HTERT RPE-1 (cell line): Measurements from ENCODE around the gene INTS11.

Source experiments
- in situ Hi-C: fragments of 300-500 bp; cut with MboI; formaldehyde crosslinking; loops from 4 replicates; pipeline ENCODE4 v1.14.3; 2020; ENCODE audit warnings: low sequenced_read_pairs

INTS11 gene

DNA sequence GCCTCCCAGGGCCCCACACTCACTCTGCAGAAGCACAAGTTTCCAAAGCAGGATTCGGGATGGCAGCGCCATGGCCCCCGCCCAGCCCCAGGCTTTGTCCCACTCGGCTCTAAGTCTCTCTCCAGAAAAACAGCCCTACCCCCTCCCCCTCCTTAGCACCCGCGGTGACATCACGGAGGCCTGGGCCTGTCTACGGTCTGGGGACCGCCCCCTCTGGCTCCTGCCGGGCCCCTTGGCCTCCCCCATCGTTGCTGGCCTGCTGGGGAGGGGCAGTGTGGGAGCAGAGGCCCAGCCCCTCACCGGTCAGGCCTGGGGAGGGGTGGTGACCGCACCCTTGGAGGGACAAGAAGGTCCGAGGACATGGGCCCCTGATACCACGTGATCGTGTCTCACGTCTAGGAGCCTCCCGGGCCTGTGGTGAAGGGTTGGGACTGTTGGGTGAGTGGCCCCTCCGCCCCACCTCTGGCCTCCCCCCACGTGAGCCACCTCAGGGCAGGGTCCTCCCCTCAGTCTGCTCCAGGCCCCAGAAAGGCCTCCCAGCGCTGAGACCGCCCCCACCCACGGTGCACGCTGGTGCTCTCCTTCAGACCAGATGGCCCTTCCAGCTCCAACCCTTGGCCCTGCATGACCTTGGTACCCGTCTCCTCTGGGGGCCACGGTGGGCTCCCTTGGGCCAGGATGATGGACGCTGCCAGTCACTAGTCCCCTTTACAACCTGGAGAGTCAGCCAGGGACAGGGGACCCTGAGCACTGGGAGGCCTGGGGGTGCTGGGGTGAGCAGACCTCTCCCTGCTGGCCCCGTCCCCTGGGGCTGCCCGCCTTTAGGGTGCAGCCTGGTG lies 34.2 kb upstream of the INTS11 start, which contains the start of gene MXRA8:
Gene MXRA8 (minus strand): TSS at position 123 of the 839 bp plus-strand sequence. CDS start 51 bp downstream, at position 72.
- in situ Hi-C loops, result no loop called here

DNA sequence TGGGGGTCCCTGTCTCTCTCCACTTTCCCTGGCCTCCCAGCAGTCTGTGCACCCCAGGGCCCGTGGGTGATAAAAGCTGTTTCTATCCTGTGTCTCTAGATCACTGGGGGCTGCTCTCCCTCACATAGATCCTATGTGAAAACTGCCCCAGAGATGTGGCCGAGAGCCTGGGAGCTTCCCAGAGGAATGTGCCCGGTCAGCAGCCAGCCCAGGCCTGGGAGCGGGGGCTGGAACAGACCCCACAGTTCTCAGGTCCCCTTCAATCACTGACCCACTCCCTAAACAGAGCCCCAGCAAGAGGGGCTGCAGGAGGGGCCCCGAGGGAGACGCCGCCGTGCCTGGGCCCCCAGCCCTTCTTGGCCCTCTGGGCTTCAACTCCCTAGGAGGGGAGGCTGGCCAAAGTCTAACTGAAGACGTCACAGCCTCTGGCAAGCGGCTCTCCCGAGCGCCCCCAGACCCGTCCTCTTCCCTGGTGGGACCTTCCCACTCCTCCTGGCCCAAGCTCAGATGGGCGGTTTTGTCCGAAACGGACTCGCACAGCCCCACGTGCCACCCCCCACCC lies 33.5 kb upstream of the INTS11 start:
- in situ Hi-C loops, result no loop called here

DNA sequence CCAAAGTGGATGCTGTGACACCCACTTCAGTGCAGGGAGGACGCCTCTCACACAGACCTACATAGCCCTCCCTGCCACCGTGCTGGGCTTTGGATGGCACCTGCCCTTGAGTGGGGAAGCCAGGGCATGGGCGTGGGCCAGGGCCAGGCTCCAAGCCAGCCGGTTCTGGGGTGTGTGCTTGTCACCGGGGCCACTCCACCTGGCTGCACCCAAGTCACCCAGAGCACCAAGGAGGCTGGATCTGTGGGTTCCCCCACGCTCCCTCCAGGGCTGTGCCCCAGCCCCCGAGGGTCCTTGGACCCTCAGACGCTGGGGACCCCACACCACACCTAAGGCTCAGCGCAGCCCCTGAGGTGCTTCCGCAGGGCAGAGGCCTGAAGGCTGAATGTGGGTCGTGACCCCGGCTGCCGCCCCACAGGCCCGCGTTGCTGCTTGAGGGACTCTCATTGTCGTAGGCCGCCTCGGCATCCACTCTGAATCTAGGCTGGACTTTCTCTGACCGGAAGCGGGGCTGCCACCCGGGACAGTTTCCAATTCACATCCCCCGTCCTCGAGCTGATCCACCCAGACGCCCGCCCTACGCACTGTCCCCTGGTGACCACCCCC lies 32.4 kb upstream of the INTS11 start:
- in situ Hi-C loops, result no loop called here

DNA sequence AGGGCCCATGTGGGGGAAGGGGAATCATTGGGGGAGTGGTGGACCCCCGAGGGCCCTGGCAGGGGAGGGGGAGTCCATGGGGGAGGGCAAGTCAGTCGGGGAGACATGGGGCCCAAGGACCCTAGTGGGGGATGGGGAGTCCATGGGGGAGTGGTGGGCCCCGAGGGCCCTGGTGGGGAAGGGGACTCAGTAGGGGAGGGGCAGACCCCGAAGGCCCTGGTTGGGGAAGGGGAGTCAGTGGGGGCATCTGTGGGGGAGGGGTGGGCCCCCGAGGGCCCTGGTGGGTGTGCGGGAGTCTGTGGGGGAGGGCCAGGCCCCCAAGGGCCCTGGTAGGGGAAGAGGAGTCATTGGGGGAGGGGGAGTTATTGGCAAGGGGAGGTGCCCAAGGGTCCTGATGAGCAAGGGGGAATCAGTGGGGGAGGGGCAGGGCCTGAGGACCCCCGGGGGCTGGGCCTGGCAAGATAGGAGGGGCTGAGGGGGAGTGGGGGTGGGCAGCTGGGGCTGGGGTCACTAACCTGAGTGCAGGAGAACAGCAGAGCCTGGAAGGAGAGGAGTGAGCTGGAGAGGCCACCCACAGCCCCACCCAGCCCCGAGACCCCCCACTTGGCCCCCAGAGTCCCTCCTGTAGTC lies 31.8 kb upstream of the INTS11 start:
- in situ Hi-C loops, result no loop called here

DNA sequence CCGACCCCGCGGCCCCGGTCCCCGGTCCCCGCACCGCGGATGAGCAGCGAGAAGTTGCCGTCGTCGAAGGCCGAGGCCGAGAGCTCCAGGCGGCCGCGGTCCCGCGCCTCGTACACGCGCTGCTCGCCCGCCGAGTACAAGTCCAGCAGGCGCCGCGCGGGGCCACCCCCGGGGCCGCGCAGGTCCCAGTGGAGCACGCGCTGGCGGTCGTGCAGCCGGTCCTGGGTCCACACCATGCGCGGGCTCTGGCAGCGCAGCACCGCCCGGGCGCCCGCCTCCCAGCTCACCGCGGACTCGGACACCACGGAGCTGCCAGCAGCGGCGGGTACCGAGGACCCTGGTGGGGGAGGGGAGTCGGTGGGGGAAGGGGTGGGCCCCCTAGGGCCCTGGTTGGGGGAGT lies 31.0 kb upstream of the INTS11 start:
- in situ Hi-C loops, result no loop called here

DNA sequence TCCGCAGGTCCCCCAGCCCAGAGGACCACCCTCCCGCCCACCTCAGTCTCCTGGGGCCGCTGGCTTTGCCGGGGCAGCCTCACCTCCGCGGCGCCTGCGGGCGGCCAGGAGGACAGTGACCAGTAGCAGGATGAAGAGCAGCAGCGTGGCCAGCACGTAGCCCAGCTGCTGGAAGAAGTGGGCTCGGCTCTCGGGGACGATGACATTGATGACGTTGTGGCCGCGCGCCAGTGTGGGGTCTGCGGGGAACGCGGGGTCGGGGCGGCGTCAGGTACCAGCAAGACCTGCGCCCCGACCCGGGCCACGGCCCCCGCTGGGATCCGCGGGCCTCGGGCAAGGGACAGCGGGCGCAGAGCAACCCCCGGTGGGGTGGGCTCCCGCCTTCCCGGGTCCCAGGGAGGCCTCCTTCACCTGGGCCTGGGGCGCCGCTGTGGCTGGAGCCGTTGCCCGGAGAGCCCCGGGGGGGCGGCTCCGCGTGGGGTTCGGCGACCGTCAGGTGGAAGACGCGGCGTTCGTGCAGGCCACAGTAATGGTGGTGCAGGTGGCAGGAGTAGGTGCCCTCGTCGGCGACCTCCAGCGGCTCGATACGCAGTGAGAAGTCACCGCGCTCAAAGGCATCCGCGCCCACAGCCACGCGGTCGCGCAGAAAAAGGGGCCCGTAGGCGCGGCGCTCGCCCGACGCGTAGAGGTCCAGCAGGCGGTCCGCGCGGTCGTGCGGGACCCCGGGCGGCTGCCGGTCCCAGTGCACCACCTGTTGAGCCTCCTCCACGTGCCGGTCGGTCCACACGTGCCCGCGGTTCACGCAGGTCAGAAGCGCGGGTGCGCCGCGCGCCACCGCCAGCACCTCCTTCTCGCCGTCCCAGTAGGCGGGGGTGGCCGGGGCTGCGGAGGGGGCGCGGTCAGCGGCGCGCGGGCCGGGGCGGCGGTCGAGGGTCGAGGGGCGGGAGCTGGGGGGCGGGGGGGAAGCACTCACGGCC lies 30.1 kb upstream of the INTS11 start:
- in situ Hi-C loops, result no loop called here

DNA sequence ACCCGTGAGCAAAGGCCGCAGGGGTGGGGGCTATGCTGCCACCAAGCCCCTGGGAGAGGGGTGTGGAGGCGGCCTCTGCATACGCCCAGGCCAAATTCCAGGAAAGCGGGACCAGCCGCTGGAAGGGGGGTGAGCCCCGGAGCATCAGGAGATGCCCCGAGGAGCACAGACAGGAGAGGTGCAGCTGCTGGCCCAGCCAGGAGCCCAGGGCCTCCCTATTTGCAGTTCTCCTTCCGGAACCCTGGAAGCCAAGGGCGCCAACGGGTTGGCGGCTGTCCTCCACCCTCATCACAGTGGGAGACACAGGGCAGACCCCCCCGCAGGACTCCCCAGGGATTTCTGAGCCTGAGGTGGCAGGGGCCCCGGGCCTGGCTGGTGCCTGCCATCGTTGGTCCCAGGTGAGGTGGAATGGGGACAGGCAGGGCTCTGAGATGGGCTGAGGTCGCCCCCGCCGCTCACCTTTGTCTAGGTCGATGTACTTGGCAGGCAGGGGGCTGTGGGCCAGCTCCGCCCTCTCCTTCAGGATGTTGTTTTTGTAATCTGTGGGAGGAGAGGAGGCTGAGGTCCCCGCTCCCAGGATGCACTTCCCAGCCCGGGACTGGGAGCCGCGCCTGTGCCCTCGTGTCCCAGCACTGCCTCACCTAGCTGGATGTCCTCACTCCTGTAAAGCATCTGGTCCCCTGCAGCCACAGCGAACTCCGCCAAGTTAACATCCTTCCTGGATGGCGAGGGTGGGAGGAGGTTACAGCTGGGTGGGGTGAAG lies 29.1 kb upstream of the INTS11 start:
- in situ Hi-C loops, result no loop called here

DNA sequence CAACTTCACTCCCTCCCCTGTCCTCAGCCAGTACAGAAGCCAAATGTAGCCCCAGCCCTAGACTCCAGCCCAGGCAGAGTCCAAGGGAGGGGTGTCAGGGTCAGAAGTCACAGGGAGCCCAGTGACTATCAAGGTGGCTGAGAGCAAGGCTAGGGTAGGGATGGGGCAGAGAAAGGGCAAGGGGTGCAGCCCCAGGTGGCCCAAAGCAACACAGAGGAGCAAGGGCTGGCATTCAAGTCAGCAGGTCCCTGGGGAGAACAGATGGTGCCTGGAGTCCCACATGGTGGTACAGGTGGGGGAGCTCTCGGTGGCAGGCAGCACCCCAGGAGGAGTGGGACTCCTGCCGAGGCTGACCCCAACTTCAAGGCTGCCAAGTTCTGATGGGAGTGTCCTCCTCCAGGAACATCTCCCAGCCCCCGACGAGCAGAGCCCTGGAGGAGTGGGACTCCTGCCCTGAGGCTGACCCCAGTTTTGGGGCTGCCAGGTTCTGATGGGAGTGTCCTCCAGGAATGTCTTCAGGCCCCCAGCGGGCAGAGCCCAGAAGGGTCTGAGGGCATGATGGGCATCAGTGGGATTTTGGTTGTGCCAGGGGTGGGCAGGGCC lies 28.4 kb upstream of the INTS11 start:
- in situ Hi-C loops, result no loop called here

DNA sequence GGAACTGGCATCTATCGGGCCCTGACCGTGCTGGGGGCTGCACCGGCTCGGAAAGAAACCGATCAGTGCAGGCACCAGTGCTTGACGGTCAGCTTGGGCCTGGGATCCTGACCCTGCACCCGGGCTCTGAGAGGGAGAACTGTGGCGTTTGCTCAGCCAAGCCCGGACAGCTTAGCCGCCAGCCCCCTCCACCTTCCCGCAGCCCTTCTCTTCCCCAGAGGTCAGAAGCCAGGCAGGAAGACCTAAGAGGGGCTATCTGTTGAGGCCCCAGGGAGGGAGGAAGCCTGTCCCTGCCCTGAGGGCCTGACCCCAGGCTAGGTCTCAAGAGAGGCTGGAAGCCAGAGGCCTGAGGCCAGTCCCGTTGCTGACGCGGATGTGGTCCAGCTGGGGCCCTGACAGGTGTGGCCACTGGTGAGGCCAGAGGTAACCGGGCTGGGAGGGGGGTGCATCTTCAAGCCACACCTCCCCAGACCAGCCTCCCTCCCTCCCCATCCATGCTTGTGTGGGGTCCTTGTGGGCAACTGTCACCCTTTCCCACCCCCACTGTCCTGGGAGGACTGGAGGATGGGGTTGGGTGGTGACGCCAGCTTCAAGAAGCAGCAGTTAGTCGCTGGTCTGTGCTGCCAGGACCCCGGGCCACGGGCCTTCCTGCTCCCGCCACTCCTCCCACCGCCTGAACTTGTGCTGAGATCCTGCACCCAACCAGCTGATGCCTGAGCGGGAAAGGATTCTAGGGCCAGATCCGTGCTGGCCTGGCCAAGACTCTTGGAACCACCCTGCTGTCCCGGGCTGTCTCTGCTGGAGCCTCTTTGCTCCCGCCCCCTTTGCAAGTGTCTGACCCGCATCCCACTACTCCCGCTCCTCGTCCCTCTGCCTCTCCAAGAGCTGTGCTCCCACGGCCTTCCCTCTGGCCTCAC lies 27.3 kb upstream of the INTS11 start:
- in situ Hi-C loops, result no loop called here

DNA sequence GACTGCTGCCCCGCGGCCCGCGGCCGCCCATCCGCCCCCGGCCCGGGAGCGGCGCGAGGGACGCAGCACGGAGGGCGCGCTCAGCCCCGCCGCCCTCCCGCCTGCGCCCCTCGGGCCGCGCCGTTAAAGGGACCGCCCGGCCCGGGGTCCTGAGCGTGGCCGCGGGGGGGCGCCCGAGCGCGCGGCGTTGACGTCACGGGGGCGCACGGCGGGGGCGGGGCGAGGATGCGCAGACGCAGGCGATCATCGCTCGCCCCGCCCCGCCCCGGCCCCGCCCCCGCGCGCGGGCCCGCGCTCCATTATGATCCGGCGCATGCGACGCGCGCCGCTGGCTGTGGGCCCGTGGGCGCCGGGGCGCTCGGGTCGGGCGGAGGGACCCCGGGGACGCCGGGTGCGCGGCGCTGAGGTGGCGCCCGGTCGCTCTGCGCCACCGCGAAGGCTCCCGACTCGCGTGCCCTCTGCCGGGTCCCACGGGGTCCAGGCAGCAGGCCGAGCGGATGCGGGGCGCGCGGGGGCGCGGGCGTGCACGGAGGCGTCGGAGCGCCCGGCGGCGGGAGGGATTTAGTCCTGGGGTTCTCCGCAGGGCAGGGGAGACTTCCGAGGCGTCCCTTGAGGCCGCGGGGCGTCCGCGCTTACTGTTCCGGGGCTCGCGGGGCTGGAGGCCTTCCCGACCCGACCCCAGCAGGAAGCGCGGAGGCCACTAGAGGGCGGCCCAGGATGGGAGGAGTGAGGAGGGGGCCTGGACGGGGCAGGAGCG lies 25.0 kb upstream of the INTS11 start, which contains the start of gene DVL1:
Gene DVL1 (minus strand): TSS at position 163 of the 757 bp plus-strand sequence. CDS start 353 bp downstream, outside the sequence.
- in situ Hi-C loops, result no loop called here

DNA sequence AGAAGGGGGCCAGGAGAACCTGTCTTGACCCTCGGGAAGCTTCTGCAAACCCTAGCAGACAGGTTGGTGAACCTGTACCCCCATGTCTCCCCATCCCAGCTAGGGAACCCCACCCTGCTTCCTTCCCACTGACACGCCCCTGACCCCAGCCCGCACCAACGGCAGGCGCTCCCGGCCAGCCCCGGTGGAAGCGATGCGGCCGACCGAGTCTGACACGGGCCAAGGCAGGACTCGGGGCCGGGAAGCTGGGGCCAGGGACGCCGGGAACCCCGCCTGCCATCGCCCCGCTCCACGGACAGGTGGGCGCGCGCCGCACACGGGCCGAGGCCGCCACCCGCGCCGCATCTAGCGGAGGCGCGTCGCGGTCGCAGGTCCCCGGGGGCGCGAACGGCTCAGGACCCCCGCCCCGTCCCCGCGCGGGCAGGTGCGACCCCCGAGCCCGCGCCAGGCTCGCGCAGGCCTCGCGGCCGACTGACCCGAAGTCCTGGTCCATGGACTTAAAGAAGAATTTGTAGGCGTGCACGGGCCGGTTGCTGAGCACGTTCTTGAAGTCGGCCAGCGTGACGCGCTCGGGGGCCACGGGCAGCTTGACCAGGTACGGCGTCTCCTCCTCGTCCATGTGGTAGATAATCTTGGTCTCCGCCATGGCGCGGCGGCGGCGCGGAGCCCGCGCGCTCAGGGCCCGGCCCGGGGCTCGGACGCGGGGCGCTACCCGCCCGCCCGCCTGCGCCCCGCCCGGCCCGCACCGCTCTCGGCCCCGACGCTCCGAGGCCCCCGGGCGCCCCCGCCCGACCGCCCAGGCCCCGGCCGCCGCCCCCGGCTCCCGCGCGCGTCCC lies 24.2 kb upstream of the INTS11 start:
- in situ Hi-C loops, result no loop called here

DNA sequence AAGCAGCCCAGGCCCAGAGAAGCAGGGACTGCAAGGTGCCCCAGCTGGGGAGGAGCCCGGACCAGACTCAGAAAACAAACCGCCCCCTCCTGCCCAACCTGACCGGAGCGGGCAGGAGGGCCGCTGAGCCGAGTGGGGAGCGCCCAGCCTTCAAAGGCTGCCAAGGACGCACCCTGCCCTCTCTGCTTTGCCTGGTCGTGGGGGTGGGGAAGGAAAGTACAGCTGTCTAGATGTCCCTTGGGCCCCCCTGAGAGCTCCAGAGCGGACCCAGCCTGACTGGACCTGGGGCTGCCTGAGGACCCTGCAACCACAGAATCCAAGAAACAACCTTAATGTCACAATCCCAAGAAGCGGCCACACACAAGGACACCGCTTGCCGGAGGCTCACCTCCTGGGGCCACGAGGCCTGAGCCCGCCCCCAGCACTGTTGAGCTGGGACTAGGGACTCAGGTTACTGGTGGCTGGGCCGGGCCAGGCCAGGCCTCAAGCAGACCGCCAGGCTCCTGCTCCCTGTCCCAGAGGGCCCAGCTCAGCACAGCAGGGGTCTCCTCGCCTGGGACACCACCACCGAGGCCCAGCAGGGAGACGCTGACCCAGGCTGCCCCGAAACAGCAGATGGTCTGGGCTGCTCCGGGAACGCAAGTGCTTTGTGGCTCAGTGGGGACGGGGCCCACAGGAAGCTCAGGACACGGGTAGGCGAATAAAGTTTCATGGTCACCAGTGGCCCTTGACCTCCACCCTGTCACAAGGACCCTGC lies 23.4 kb upstream of the INTS11 start:
- in situ Hi-C loops, result no loop called here

DNA sequence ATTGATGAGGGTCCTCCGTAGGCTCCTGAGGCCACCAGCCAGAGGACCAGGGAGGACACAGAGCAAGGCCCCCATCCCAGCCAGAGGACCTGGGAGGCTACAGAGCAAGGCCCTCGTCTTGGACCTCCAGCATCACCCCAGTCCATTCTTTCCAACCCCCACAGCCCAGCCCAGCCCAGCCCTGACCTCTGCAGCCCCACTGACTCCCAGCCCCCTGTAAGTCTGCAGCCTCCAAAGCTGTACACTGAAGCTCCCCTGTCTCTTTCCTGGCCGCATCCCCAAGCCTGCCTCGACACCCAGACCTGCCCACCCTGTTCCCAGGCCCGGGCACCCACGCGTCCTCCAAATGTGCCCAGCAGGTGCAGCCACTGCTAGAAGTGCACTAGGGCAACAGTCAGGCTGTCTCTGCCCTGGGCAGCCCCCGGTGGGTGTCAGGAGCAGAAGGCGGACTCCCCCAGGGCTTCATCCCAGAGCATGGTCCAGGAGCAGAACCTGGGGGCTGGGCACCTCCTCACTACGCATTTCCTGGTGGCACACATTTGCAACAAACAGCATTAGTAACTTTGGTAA lies 22.7 kb upstream of the INTS11 start:
- in situ Hi-C loops, result no loop called here

DNA sequence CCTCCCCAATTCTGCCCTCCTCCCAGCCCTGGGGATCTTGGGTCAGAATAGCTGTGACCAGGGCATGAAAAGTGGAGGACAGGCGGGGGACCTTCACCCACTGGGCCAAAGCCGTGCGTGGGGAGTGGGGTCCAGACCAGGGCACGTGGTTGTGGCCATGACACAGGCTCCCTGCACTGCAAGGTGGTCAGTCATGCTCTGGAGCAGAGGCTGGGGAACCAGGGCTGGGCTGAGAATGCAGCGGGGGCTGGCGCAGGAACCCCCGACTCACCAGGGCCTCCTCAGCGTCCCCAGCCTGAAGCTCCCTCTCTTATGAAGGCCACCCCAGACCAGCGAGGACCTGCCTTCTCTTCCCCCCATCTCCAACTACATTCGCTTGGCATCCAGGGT lies 22.0 kb upstream of the INTS11 start:
- in situ Hi-C loops, result no loop called here

DNA sequence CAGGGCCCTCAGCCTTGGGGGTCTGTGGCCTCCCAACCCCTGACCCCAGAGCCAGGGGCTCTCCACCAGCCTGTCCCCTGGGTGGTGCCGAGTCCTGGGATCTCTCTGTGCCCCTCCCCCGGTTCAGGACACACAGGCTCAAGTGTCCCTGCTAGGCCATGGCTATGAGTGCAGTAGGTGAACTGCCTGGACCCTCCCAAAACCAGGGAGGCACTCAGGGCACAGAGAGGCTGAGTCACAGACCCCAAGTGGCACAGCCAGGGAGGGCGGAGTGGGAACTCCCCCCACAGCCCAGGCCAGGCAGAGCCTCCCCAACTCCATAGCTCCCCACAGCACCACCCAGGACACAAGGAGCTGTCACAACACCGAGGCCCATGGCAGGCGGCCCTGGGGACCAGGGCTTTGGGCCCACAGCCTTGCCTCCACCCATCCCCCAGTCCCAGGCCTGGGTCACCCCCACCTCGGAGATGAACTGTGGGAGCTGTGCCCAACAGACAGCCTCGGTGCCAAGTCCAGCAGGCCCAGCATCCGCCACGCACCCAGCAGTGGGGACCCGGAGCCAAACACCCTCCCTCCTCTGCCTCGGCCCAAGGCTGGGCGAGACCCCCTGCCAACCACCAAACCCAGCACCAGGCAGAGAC lies 21.5 kb upstream of the INTS11 start:
- in situ Hi-C loops, result no loop called here
